Fibroblast of lung (primary cell): ENCODE results near the gene DNAH17. TPM values are rescaled to one million over a fixed set of nuclear protein-coding genes. Genes with fewer than 3 reads are reported as not detected.

Source experiments
- DNase-seq, 2 donors: peaks; one replicate each; pipeline versions ENCODE4 v3.0.0 to v3.0.0-alpha.2; 2010; ENCODE audit warnings: low read depth in 2 of 2
- H2AFZ ChIP-seq: 2 replicates; pipeline ENCODE4 v1.5.1; 2012; ENCODE audit warnings: low read length, control low read depth, inconsistent platforms
- H3K27ac ChIP-seq: 2 replicates; pipeline ENCODE4 v1.5.1; 2011; ENCODE audit warnings: low read length, control low read depth; ENCODE audit not compliant: insufficient read depth
- H3K27me3 ChIP-seq: 2 replicates; pipeline ENCODE4 v1.5.1; 2011; ENCODE audit warnings: mild to moderate bottlenecking, low read length; ENCODE audit not compliant: control insufficient read depth, insufficient read depth
- H3K36me3 ChIP-seq: 2 replicates; pipeline ENCODE4 v1.5.1; 2011; ENCODE audit warnings: low read length; ENCODE audit not compliant: control insufficient read depth, insufficient read depth
- H3K4me1 ChIP-seq: 2 replicates; pipeline ENCODE4 v1.5.1; 2011; ENCODE audit warnings: low read length; ENCODE audit not compliant: control insufficient read depth, insufficient read depth; ENCODE audit errors: extremely low read depth
- H3K4me2 ChIP-seq: 2 replicates; pipeline ENCODE4 v1.5.1; 2011; ENCODE audit warnings: low read length, control low read depth; ENCODE audit not compliant: insufficient read depth; ENCODE audit errors: extremely low read depth
- H3K4me3 ChIP-seq, 4 experiments: fragments of 200-600 bp in 1 of 4; sonication (generic) in 1 of 4; replicated peaks in 1 of 4; 2 replicates each; pipeline ENCODE4 v1.5.1; 2011 to 2016; ENCODE audit warnings: low read length in 4 of 4, low read depth in 3 of 4, mild to moderate bottlenecking in 3 of 4, control low read depth in 2 of 4, inconsistent platforms in 1 of 4, mixed read lengths in 1 of 4; ENCODE audit not compliant: insufficient read depth in 1 of 4; ENCODE audit errors: control extremely low read depth in 1 of 4
- H3K79me2 ChIP-seq: 2 replicates; pipeline ENCODE4 v1.5.1; 2012; ENCODE audit warnings: mild to moderate bottlenecking, low read length, inconsistent platforms; ENCODE audit not compliant: control insufficient read depth, insufficient read depth
- H3K9ac ChIP-seq: 2 replicates; pipeline ENCODE4 v1.5.1; 2011; ENCODE audit warnings: mild to moderate bottlenecking, low read length, control low read depth; ENCODE audit not compliant: insufficient read depth
- H3K9me3 ChIP-seq: 2 replicates; pipeline ENCODE4 v1.5.1; 2012; ENCODE audit warnings: low read depth, low read length; ENCODE audit not compliant: control insufficient read depth, insufficient read depth
- H4K20me1 ChIP-seq: 2 replicates; pipeline ENCODE4 v1.5.1; 2011; ENCODE audit warnings: low read length; ENCODE audit not compliant: control insufficient read depth, insufficient read depth; ENCODE audit errors: extremely low read depth
- CTCF ChIP-seq, 2 donors: IDR thresholded peaks in 1 of 2; conservative IDR thresholded peaks in 1 of 2; 1 replicate in 1 of 2; 2 replicates in 1 of 2; pipeline ENCODE4 v1.5.1; 2011 to 2012; ENCODE audit warnings: low read length in 2 of 2, control low read depth in 1 of 2, inconsistent platforms in 1 of 2, low read depth in 1 of 2, mild to moderate bottlenecking in 1 of 2
- EZH2 ChIP-seq: IDR thresholded peaks from 2 replicates; pipeline ENCODE4 v1.5.1; 2012; ENCODE audit warnings: low read length, control low read depth, mild to moderate bottlenecking; ENCODE audit errors: missing control alignments
- polyA plus RNA-seq, 2 donors: library from polyadenylated mRNA; depleted of rRNA in 1 of 2; stranded (reverse) in 1 of 2; unstranded in 1 of 2; fragments of >200 nt; gene quantifications; 2 replicates each; pipeline ENCODE4 v1.2.1, GENCODE V29; 2011 to 2012; ENCODE audit warnings: missing spikeins in 1 of 2
- total RNA-seq: library from RNA; depleted of rRNA; stranded (reverse); fragments of >200 nt; gene quantifications from 2 replicates; pipeline ENCODE4 v1.2.1, GENCODE V29; 2014

The DNAH17 gene
- total and polyA plus RNA-seq, 2 donors (not counting 1 experiment from before 2014, with no cell fraction given): not detected

- DNase-seq: no peak
- H3K27me3 ChIP-seq: no peaks in the 10 kb centered on the region
- H3K9ac ChIP-seq: no peak overlapping the region
- H3K27ac ChIP-seq: no peak overlapping the region
- H2AFZ ChIP-seq: no peak overlapping the region
- TF ChIP-seq EZH2 (no peak), CTCF (conservative IDR thresholded peaks at IDR 0.05 in 1 of 2, IDR thresholded peaks at IDR 0.05 in 1 of 2; ENCODE audit: low read depth in 1 of 2, low read length in 2 of 2) (no peak)
- H3K4me1 ChIP-seq: no peaks in the 10 kb centered on the region
- no peaks in the 10 kb centered on the region for H3K79me2 ChIP-seq
- no peak overlapping the region for H3K4me2 ChIP-seq
- no peaks in the 10 kb centered on the region for H3K36me3 ChIP-seq
- no peaks in the 10 kb centered on the region for H4K20me1 ChIP-seq
- H3K4me3 ChIP-seq: no peak overlapping the region
- no peaks in the 10 kb centered on the region for H3K9me3 ChIP-seq
These were observed 1.9 kb downstream of the DNAH17 start for GRCh38 chr17:78575340-78575739.

GRCh38 chr17:78573955-78574354 lies 3.2 kb downstream of the DNAH17 start:
- H3K79me2 ChIP-seq: no peaks in the 10 kb centered on the region
- H3K27me3 ChIP-seq: no peaks in the 10 kb centered on the region
- no peak overlapping the region for H3K4me3 ChIP-seq
- H3K36me3 ChIP-seq: no peaks in the 10 kb centered on the region
- no peak overlapping the region for H3K27ac ChIP-seq
- no peak for TF ChIP-seq CTCF (conservative IDR thresholded peaks at IDR 0.05 in 1 of 2, IDR thresholded peaks at IDR 0.05 in 1 of 2; ENCODE audit: low read depth in 1 of 2, low read length in 2 of 2)
- no peak for TF ChIP-seq EZH2
- H2AFZ ChIP-seq: no peak overlapping the region
- H3K9ac ChIP-seq: no peak overlapping the region
- H3K9me3 ChIP-seq: no peaks in the 10 kb centered on the region
- H3K4me1 ChIP-seq: no peaks in the 10 kb centered on the region
- H4K20me1 ChIP-seq: no peaks in the 10 kb centered on the region
- no peak for DNase-seq
- H3K4me2 ChIP-seq: no peak overlapping the region

GRCh38 chr17:78572239-78573205 lies 4.7 kb downstream of the DNAH17 start:
- H3K27ac ChIP-seq: no peak overlapping the region
- no peak overlapping the region for H3K9ac ChIP-seq
- H3K9me3 ChIP-seq: no peaks in the 10 kb centered on the region
- no peak for DNase-seq
- H3K4me3 ChIP-seq: no peak overlapping the region
- H4K20me1 ChIP-seq: no peaks in the 10 kb centered on the region
- H3K4me1 ChIP-seq: no peaks in the 10 kb centered on the region
- H3K4me2 ChIP-seq: no peak overlapping the region
- no peak overlapping the region for H2AFZ ChIP-seq
- no peaks in the 10 kb centered on the region for H3K79me2 ChIP-seq
- no peaks in the 10 kb centered on the region for H3K36me3 ChIP-seq
- H3K27me3 ChIP-seq: no peaks in the 10 kb centered on the region
- TF ChIP-seq EZH2 (no peak), CTCF (conservative IDR thresholded peaks at IDR 0.05 in 1 of 2, IDR thresholded peaks at IDR 0.05 in 1 of 2; ENCODE audit: low read depth in 1 of 2, low read length in 2 of 2) (no peak)
